H7 (cell line): ENCODE data around the gene C10orf67. TPM values are rescaled to one million over a fixed set of nuclear protein-coding genes. Genes with fewer than 3 reads are reported as not detected.

Experiments used
- DNase-seq: peaks from one replicate; pipeline ENCODE4 v3.0.0; 2012
- H3K27me3 ChIP-seq: 2 replicates; pipeline ENCODE4 v1.6.0; 2011; ENCODE audit warnings: mild to moderate bottlenecking, low read length; ENCODE audit not compliant: control insufficient read depth, insufficient read depth
- H3K36me3 ChIP-seq: replicated peaks from 2 replicates; pipeline ENCODE4 v1.5.1; 2011; ENCODE audit warnings: low read length; ENCODE audit not compliant: control insufficient read depth, insufficient read depth
- H3K4me3 ChIP-seq: 2 replicates; pipeline ENCODE4 v1.5.1; 2011; ENCODE audit warnings: low read depth, mild to moderate bottlenecking, control low read depth, low read length, moderate library complexity; ENCODE audit not compliant: insufficient read depth
- total RNA-seq: library from RNA; depleted of rRNA; stranded (reverse); fragments of >200 nt; shearing (Covaris generic); gene quantifications from 2 replicates; pipeline ENCODE4 v1.2.3, GENCODE V29; 2014

Gene C10orf67
- total RNA-seq, 1 experiment from 2014 or later = not detected

GRCh38 chr10:23195846-23196600 is 148.6 kb downstream of the C10orf67 start:
- DNase-seq = peak; percentile 47
- Histone ChIP-seq H3K36me3 (no peaks in the 10 kb centered on the region), H3K4me3 (no peak overlapping the region), H3K27me3 (peaks cover 98% of the 10 kb centered on the region)

GRCh38 chr10:23194966-23195845 is 149.4 kb downstream of the C10orf67 start:
- H3K27me3 ChIP-seq = peaks cover 98% of the 10 kb centered on the region
- no peaks in the 10 kb centered on the region for H3K36me3 ChIP-seq
- DNase-seq = peak; percentile 84
- H3K4me3 ChIP-seq = no peak overlapping the region; the same call in 1 of the 2 replicates

GRCh38 chr10:23194471-23194965 is 150.1 kb downstream of the C10orf67 start:
- no peaks in the 10 kb centered on the region for H3K36me3 ChIP-seq
- DNase-seq = no peak
- peaks cover 97% of the 10 kb centered on the region for H3K27me3 ChIP-seq
- H3K4me3 ChIP-seq = no peak overlapping the region

GRCh38 chr10:23193435-23194074 is 151.0 kb downstream of the C10orf67 start:
- peak overlapping the region; percentile 21; the same call in 1 of the 2 replicates for H3K4me3 ChIP-seq
- H3K36me3 ChIP-seq = no peaks in the 10 kb centered on the region
- DNase-seq = peak; percentile 44
- H3K27me3 ChIP-seq = peaks cover 97% of the 10 kb centered on the region

- H3K36me3 ChIP-seq = no peaks in the 10 kb centered on the region
- DNase-seq = peak; percentile 91
- peak overlapping the region; percentile 38 for H3K4me3 ChIP-seq
- peaks cover 97% of the 10 kb centered on the region for H3K27me3 ChIP-seq
Observed at GRCh38 chr10:23192712-23193434, 151.7 kb downstream of the C10orf67 start.

- peak within 1 kb of the TSS; percentile 38 for H3K4me3 ChIP-seq
Observed at GRCh38 chr10:23191764-23192711, 152.6 kb downstream of the C10orf67 start, which contains the start of gene PTF1A. Gene PTF1A, plus strand, starts transcription at chr10:23192312. Its CDS starts 219 bp downstream, at chr10:23192531.

GRCh38 chr10:23190872-23191763 is 153.5 kb downstream of the C10orf67 start:
- H3K27me3 ChIP-seq = peaks cover 91% of the 10 kb centered on the region
- H3K36me3 ChIP-seq = no peaks in the 10 kb centered on the region
- DNase-seq = peak; percentile 62
- H3K4me3 ChIP-seq = peak overlapping the region; percentile 38

More at GRCh38 chr10:23191764-23192711, 152.6 kb downstream of the C10orf67 start, which contains the start of gene PTF1A:
- Histone ChIP-seq H3K36me3 (no peaks in the 10 kb centered on the region), H3K27me3 (peaks cover 97% of the 10 kb centered on the region)
- peak; percentile 83 for DNase-seq

GRCh38 chr10:23189024-23189423 is 155.6 kb downstream of the C10orf67 start:
- no peaks in the 10 kb centered on the region for H3K36me3 ChIP-seq
- no peak overlapping the region for H3K4me3 ChIP-seq
- DNase-seq = no peak
- peaks cover 80% of the 10 kb centered on the region for H3K27me3 ChIP-seq

GRCh38 chr10:23187155-23187554 is 157.4 kb downstream of the C10orf67 start:
- Histone ChIP-seq H3K27me3 (peaks cover 73% of the 10 kb centered on the region), H3K4me3 (no peak overlapping the region), H3K36me3 (no peaks in the 10 kb centered on the region)
- DNase-seq = no peak

- peaks cover 73% of the 10 kb centered on the region for H3K27me3 ChIP-seq
- H3K36me3 ChIP-seq = no peaks in the 10 kb centered on the region
- DNase-seq = no peak
- no peak overlapping the region for H3K4me3 ChIP-seq
Observed at GRCh38 chr10:23186697-23187096, 157.9 kb downstream of the C10orf67 start.

- Histone ChIP-seq H3K4me3 (no peak overlapping the region), H3K27me3 (peaks cover 73% of the 10 kb centered on the region), H3K36me3 (no peaks in the 10 kb centered on the region)
- DNase-seq = no peak
Observed at GRCh38 chr10:23186178-23186577, 158.4 kb downstream of the C10orf67 start.

GRCh38 chr10:23174977-23175512 is 169.6 kb downstream of the C10orf67 start:
- Histone ChIP-seq H3K4me3 (no peak overlapping the region), H3K36me3 (no peaks in the 10 kb centered on the region), H3K27me3 (peaks cover 98% of the 10 kb centered on the region)
- DNase-seq = no peak
